WI38 (cell line): ENCODE results near the gene AP1G1.
A peak's percentile ranks its signal among the peaks of the same experiment; 100 is the strongest.

ENCODE experiments used
- H3K4me3 ChIP-seq: 2 replicates; pipeline ENCODE4 v1.5.1; 2011; ENCODE audit warnings: low read depth, mild to moderate bottlenecking, control low read depth, low read length
- CTCF ChIP-seq: IDR thresholded peaks from 2 replicates; pipeline ENCODE4 v1.5.1; 2012; ENCODE audit warnings: low read depth, mild to moderate bottlenecking, control low read depth, low read length

Gene AP1G1

GRCh38 chr16:71748226-71748625 is 60.4 kb downstream of the AP1G1 start:
- H3K4me3 ChIP-seq, result no peak overlapping the region

GRCh38 chr16:71746442-71747046 is 62.1 kb downstream of the AP1G1 start:
- H3K4me3 ChIP-seq, result no peak overlapping the region
- TF ChIP-seq CTCF, result peak; percentile 43

More at GRCh38 chr16:71748226-71748625, 60.4 kb downstream of the AP1G1 start:
- no peak for TF ChIP-seq CTCF

- TF ChIP-seq CTCF, result no peak
- H3K4me3 ChIP-seq, result no peak overlapping the region
These were observed 69.8 kb downstream of the AP1G1 start for GRCh38 chr16:71738855-71739254.

GRCh38 chr16:71737501-71737900 is 71.1 kb downstream of the AP1G1 start:
- H3K4me3 ChIP-seq, result no peak overlapping the region
- TF ChIP-seq CTCF, result no peak

GRCh38 chr16:71734511-71734910 is 74.1 kb downstream of the AP1G1 start:
- H3K4me3 ChIP-seq, result no peak overlapping the region
- TF ChIP-seq CTCF, result no peak

- H3K4me3 ChIP-seq, result no peak overlapping the region
- no peak for TF ChIP-seq CTCF
These were observed 76.0 kb downstream of the AP1G1 start for GRCh38 chr16:71732587-71732986.

- no peak for TF ChIP-seq CTCF
- H3K4me3 ChIP-seq, result no peak overlapping the region
These were observed 80.9 kb downstream of the AP1G1 start for GRCh38 chr16:71727551-71728324.
